Osteoblast (primary cell): ENCODE data around the gene LITAFD. TPM values are rescaled to one million over a fixed set of nuclear protein-coding genes. Genes with fewer than 3 reads are reported as not detected.

Experiments
- DNase-seq: peaks from one replicate; pipeline ENCODE4 v3.0.0; 2011; ENCODE audit warnings: low spot score, mixed read lengths; ENCODE audit not compliant: insufficient read length; ENCODE audit errors: missing footprints
- H2AFZ ChIP-seq: 2 replicates; pipeline ENCODE4 v1.6.0; 2011; ENCODE audit warnings: mild to moderate bottlenecking, low read length
- H3K27ac ChIP-seq: 2 replicates; pipeline ENCODE4 v1.5.1; 2011; ENCODE audit warnings: mild to moderate bottlenecking, low read depth, low read length, moderate library complexity
- H3K27me3 ChIP-seq: 2 replicates; pipeline ENCODE4 v1.6.0; 2012; ENCODE audit warnings: mild to moderate bottlenecking, control low read depth, inconsistent platforms, low read length, moderate library complexity; ENCODE audit not compliant: insufficient read depth
- H3K36me3 ChIP-seq: 2 replicates; pipeline ENCODE4 v1.5.1; 2011; ENCODE audit warnings: mild to moderate bottlenecking, low read length, control low read depth, moderate library complexity; ENCODE audit not compliant: insufficient read depth
- H3K4me1 ChIP-seq: 2 replicates; pipeline ENCODE4 v1.5.1; 2011; ENCODE audit warnings: mild to moderate bottlenecking, low read length, control low read depth, moderate library complexity; ENCODE audit not compliant: insufficient read depth
- H3K4me2 ChIP-seq: 2 replicates; pipeline ENCODE4 v1.6.0; 2011; ENCODE audit warnings: mild to moderate bottlenecking, low read length; ENCODE audit not compliant: insufficient read depth
- H3K4me3 ChIP-seq: fragments of 200-600 bp; sonication (generic); 3 replicates; pipeline ENCODE4 v1.5.1; 2012; ENCODE audit warnings: mild to moderate bottlenecking, low read length, inconsistent platforms; ENCODE audit not compliant: insufficient read depth
- H3K79me2 ChIP-seq: 2 replicates; pipeline ENCODE4 v1.6.0; 2012; ENCODE audit warnings: mild to moderate bottlenecking, low read length, control low read depth, inconsistent platforms; ENCODE audit not compliant: insufficient read depth
- H3K9me3 ChIP-seq: 2 replicates; pipeline ENCODE4 v1.5.1; 2011; ENCODE audit warnings: low read depth, low read length, control low read depth
- H4K20me1 ChIP-seq: 2 replicates; pipeline ENCODE4 v1.6.0; 2012; ENCODE audit warnings: mild to moderate bottlenecking, low read length, control low read depth; ENCODE audit not compliant: insufficient read depth
- total RNA-seq: library from RNA; depleted of rRNA; stranded (reverse); fragments of >200 nt; gene quantifications from 2 replicates; pipeline ENCODE4 v1.2.3, GENCODE V29; 2012
- TF ChIP-seq, protein P1 (sequence below): IDR thresholded peaks from 2 replicates; pipeline ENCODE4 v1.5.1; 2011; ENCODE audit warnings: mild to moderate bottlenecking, low read depth, low read length, moderate library complexity; ENCODE audit errors: extremely low read depth

LITAFD gene
- total RNA-seq, 1 donor: not detected

DNA sequence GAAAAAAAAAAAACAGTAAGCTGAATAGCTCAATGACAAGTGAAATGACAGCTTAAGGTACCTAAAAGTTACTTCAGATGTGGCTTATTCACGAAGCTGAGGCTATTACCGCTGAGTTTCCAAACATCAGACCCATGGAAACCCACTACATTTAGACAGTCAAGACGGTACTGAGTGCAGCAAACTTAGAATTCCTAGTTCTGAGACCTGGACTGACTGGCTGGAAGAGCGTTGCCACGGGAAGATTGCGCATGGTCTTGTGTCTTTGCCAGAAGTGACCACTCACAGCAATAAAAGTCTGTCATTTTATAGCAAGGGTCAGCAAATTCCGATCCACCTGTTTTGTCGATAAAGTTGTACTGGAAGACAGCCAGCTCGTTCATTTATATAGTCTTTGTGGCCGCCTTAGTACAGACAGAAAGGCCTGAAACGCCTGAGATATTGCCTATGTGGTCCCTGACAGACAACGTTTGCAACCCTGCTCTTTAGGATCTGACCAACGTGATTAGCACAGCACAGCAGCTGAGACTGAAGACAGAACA is 19.2 kb downstream of the LITAFD start:
- TF ChIP-seq, protein P1, sequence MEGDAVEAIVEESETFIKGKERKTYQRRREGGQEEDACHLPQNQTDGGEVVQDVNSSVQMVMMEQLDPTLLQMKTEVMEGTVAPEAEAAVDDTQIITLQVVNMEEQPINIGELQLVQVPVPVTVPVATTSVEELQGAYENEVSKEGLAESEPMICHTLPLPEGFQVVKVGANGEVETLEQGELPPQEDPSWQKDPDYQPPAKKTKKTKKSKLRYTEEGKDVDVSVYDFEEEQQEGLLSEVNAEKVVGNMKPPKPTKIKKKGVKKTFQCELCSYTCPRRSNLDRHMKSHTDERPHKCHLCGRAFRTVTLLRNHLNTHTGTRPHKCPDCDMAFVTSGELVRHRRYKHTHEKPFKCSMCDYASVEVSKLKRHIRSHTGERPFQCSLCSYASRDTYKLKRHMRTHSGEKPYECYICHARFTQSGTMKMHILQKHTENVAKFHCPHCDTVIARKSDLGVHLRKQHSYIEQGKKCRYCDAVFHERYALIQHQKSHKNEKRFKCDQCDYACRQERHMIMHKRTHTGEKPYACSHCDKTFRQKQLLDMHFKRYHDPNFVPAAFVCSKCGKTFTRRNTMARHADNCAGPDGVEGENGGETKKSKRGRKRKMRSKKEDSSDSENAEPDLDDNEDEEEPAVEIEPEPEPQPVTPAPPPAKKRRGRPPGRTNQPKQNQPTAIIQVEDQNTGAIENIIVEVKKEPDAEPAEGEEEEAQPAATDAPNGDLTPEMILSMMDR: no peak

GRCh38 chr16:8903004-8903403 is 20.9 kb downstream of the LITAFD start:
- H3K9me3 ChIP-seq: no peaks in the 10 kb centered on the region
- no peak overlapping the region for H3K4me3 ChIP-seq
- peaks cover 94% of the 10 kb centered on the region for H3K36me3 ChIP-seq
- no peaks in the 10 kb centered on the region for H3K27me3 ChIP-seq
- no peak overlapping the region for H2AFZ ChIP-seq
- H3K4me2 ChIP-seq: no peak overlapping the region
- TF ChIP-seq, protein P1: no peak
- no peak overlapping the region for H3K27ac ChIP-seq
- peaks cover 6% of the 10 kb centered on the region for H3K4me1 ChIP-seq
- no peak for DNase-seq
- peaks cover 10% of the 10 kb centered on the region for H4K20me1 ChIP-seq
- H3K79me2 ChIP-seq: no peaks in the 10 kb centered on the region

More for the DNA sequence above, 19.2 kb downstream of the LITAFD start:
- H3K27ac ChIP-seq: no peak overlapping the region
- no peaks in the 10 kb centered on the region for H3K4me1 ChIP-seq
- peaks cover 10% of the 10 kb centered on the region for H4K20me1 ChIP-seq
- no peak overlapping the region for H2AFZ ChIP-seq
- no peaks in the 10 kb centered on the region for H3K79me2 ChIP-seq
- DNase-seq: no peak
- no peak overlapping the region for H3K4me3 ChIP-seq
- H3K9me3 ChIP-seq: no peaks in the 10 kb centered on the region
- no peaks in the 10 kb centered on the region for H3K27me3 ChIP-seq
- H3K4me2 ChIP-seq: no peak overlapping the region
- H3K36me3 ChIP-seq: peaks cover 92% of the 10 kb centered on the region

DNA sequence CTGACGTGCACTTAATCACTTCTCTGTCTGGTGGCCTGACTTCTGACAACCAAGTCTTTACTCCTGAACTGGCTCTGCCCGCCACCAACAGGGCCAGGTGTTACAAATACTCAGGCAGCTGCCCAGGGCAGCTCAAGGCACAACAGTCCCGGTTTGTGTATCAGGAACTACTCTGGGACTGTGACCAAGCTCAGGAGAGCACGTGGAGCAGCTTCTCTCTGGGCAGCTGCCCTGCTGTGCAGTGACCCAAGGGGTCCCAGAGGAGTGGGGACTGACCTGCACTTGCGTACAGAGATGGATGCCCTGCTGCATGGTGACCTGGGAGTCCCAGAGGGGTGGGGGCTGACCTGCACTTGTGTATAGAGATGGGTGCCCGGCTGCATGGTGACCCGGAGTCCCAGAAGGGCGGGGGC is 21.9 kb downstream of the LITAFD start:
- no peak overlapping the region for H3K4me3 ChIP-seq
- TF ChIP-seq, protein P1: no peak
- H3K9me3 ChIP-seq: no peaks in the 10 kb centered on the region
- no peak for DNase-seq
- no peak overlapping the region for H3K27ac ChIP-seq
- H3K79me2 ChIP-seq: peaks cover 7% of the 10 kb centered on the region
- no peak overlapping the region for H3K4me2 ChIP-seq
- H3K36me3 ChIP-seq: peaks cover 93% of the 10 kb centered on the region
- no peak overlapping the region for H2AFZ ChIP-seq
- H3K27me3 ChIP-seq: no peaks in the 10 kb centered on the region
- H3K4me1 ChIP-seq: peaks cover 6% of the 10 kb centered on the region
- peaks cover 10% of the 10 kb centered on the region for H4K20me1 ChIP-seq

DNA sequence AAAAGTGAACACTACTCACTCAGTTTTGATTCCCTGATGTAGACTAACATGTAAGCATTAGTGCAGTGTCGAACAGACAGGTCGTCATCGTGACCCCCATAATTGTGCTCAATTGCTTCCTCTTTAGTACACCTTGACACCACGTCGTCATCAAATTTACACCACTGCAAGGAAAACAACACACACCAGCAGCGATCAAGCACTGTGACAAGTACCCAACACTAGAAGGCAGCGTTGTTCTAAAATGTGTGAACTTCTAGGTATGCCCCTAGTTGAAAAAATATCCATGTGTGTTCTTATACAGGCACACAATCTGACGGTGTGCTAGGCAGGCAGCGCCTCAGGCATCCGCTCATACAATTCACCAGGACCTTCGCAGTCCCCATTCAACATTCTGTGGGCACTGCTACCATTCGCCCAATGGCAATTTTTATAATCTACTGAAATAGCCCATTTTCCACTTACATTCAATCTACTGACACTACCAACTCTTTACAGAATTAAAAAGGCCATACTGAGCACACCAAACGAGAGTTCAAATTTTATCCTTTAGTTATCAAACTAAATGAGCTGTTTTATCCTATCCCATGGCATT is 23.1 kb downstream of the LITAFD start:
- DNase-seq: no peak
- Histone ChIP-seq H3K36me3 (peaks cover 82% of the 10 kb centered on the region), H4K20me1 (peaks cover 10% of the 10 kb centered on the region)

More for the DNA sequence above, 23.1 kb downstream of the LITAFD start:
- no peak overlapping the region for H3K27ac ChIP-seq
- H3K4me2 ChIP-seq: no peak overlapping the region
- H3K27me3 ChIP-seq: no peaks in the 10 kb centered on the region
- peaks cover 6% of the 10 kb centered on the region for H3K4me1 ChIP-seq
- no peak overlapping the region for H2AFZ ChIP-seq
- H3K9me3 ChIP-seq: no peaks in the 10 kb centered on the region
- peaks cover 10% of the 10 kb centered on the region for H3K79me2 ChIP-seq
- H3K4me3 ChIP-seq: no peak overlapping the region
- TF ChIP-seq, protein P1: peak; percentile 52
